ENCODE data around the gene PCLO.
"Not testable (repeated sequence)": the region's sequence is repeated elsewhere in the genome, so short reads cannot be mapped to it uniquely, and the experiment has no call there.

The PCLO gene

GRCh38 chr7:82722946-82723345 lies 439.7 kb downstream of the PCLO start:
- DNase-seq: no peak

- no peak for DNase-seq
Measured at GRCh38 chr7:82715344-82715743, 447.3 kb downstream of the PCLO start.

GRCh38 chr7:82714883-82715282 lies 447.8 kb downstream of the PCLO start:
- DNase-seq: no peak

- no peak for DNase-seq
Measured at GRCh38 chr7:82713506-82713905, 449.2 kb downstream of the PCLO start.

GRCh38 chr7:82706344-82706743 lies 456.3 kb downstream of the PCLO start:
- not testable (repeated sequence) for DNase-seq

- DNase-seq: no peak
Measured at GRCh38 chr7:82705517-82706260, 457.0 kb downstream of the PCLO start.

- DNase-seq: no peak
Measured at GRCh38 chr7:82704121-82704520, 458.6 kb downstream of the PCLO start.

Data from cerebellar nuclear complex (tissue), 1 donor.